NCI-H2171 (cell line): Measurements from ENCODE around the gene TOP3B.
A peak's percentile ranks its signal among the peaks of the same experiment; 100 is the strongest.

Experiments used
- DNase-seq: peaks from one replicate; lab custom pipeline; 2025; lab: John Stamatoyannopoulos, UW

The TOP3B gene, protein sequence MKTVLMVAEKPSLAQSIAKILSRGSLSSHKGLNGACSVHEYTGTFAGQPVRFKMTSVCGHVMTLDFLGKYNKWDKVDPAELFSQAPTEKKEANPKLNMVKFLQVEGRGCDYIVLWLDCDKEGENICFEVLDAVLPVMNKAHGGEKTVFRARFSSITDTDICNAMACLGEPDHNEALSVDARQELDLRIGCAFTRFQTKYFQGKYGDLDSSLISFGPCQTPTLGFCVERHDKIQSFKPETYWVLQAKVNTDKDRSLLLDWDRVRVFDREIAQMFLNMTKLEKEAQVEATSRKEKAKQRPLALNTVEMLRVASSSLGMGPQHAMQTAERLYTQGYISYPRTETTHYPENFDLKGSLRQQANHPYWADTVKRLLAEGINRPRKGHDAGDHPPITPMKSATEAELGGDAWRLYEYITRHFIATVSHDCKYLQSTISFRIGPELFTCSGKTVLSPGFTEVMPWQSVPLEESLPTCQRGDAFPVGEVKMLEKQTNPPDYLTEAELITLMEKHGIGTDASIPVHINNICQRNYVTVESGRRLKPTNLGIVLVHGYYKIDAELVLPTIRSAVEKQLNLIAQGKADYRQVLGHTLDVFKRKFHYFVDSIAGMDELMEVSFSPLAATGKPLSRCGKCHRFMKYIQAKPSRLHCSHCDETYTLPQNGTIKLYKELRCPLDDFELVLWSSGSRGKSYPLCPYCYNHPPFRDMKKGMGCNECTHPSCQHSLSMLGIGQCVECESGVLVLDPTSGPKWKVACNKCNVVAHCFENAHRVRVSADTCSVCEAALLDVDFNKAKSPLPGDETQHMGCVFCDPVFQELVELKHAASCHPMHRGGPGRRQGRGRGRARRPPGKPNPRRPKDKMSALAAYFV

DNA sequence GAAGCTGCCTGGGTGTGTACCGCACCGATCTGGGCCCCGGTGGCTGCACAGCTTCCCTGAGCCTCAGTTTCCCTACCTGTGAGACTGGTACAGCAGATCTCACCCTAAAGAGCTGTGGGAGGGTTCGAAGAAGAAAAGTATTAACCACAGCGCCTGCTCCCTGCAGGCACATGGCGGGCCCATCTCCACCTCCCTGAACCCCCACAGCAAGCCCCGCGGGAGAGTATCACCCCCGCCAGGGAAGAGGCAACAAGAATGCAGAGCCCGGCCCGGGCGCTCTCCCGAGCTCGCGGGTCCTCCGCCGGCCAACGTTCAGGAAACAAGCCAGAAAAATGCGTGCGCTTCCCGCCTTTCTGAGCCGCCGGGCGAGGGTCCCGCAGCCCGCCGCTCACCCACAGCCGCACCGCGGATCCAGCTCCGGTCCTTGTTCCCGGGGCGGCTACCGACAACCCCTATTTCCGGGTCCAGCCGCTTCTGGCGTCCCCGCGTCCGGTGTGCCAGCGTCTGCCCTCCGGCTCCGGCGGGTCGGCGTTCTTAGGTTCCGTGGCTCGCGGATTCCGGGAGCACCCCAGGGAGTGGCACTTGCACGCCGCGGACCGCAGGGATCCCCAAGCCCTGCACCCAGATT is at the start of gene TOP3B:
Gene TOP3B, minus strand, starts transcription at position 450 of the 628 bp plus-strand sequence. CDS start 7,078 bp downstream, outside the sequence.
- peak; percentile 88 for DNase-seq

DNA sequence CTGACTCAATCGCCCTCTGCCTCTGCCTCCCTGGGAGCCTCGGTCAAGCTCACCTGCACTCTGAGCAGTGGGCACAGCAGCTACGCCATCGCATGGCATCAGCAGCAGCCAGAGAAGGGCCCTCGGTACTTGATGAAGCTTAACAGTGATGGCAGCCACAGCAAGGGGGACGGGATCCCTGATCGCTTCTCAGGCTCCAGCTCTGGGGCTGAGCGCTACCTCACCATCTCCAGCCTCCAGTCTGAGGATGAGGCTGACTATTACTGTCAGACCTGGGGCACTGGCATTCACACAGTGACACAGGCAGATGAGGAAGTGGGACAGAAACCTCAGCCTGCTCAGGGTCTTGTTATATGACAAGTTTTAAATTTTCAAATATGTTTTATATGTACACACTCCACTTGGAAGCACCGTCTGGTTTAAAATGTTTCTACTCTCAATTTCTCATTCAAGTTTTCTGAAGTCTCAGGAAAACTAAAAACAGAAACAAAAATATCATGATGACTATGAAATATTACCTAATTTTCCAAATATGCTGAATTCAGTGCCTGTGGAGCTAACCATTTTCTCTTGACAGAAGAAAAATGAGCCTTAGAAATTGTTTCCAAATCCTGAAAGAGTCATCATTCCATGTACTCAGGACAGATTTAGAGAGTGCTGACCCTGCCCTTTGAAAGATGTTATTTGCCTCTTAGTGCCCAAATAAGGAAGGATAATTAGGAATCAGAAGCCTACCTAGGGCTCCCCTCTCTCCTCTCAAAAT is 48.8 kb upstream of the TOP3B start:
- DNase-seq = no peak

DNA sequence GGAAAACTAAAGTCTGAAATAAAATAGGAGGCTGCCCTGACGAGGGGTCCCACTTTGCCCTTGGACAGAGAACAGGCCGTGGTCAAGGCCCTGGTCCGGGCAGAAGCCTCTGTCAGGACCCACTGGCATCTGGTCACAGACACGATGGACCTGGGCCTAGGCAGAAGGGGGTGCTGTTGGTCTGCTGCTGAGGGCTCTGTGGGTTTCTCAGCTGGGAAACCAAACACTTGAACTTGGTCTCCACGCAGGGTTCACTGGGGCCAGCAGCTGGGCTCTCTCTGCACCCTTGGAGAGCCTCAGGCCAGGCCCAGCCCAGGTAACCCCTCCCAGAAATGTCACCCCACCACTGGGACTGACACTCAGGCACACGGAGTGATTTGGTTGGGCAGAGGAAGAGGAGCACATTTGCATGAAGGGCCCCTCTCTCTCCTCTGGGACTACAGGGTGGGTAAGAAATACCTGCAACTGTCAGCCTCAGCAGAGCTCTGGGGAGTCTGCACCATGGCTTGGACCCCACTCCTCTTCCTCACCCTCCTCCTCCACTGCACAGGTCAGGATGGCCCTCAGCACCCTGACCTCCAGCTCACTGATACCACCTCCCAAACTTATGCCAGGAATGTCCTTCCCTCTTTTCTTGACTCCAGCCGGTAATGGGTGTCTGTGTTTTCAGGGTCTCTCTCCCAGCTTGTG is 48.1 kb upstream of the TOP3B start:
- DNase-seq = no peak

DNA sequence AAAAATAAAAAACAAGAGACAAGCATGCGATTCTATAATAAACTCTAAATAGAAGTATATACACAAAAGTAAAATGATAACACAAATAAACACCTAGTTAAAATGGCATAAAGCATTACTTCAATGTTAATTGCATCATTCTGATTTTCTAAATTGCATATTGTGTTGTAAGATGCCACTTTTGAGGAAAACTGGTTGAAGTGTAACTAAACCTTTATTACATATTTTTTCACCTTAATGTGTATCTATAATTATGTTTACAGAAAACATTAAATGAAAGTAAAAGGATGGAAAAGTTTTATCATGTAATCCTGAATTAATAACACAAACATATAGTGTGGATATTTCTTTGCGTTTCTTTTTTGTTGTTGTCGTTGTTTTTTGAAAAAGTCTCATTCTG is 45.4 kb upstream of the TOP3B start:
- DNase-seq = no peak

DNA sequence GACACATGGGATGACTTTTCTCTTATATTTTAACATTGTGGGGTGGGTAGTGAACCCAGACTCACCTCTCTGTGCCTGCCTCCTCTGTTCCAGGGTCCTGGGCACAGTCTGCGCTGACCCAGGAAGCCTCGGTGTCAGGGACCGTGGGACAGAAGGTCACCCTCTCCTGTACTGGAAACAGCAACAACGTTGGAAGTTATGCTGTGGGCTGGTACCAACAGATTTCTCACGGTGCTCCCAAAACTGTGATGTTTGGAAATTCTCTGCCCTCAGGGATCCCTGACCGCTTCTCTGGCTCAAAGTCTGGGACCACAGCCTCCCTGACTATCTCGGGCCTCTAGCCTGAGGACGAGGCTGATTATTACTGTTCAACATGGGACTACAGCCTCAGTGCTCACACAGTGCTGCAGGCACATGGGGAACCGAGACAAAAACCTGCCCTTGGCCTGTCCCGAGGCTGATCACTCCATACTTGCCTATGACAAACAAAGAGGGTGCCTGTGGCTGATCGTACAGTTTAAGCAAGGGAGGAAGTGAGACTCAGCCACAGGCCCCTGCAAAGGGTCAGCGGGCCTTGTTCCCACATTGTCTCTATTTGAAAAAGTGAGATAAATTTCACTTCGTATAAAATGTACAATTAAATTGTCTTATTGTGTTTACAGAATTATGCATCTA is 43.7 kb upstream of the TOP3B start:
- DNase-seq = no peak

DNA sequence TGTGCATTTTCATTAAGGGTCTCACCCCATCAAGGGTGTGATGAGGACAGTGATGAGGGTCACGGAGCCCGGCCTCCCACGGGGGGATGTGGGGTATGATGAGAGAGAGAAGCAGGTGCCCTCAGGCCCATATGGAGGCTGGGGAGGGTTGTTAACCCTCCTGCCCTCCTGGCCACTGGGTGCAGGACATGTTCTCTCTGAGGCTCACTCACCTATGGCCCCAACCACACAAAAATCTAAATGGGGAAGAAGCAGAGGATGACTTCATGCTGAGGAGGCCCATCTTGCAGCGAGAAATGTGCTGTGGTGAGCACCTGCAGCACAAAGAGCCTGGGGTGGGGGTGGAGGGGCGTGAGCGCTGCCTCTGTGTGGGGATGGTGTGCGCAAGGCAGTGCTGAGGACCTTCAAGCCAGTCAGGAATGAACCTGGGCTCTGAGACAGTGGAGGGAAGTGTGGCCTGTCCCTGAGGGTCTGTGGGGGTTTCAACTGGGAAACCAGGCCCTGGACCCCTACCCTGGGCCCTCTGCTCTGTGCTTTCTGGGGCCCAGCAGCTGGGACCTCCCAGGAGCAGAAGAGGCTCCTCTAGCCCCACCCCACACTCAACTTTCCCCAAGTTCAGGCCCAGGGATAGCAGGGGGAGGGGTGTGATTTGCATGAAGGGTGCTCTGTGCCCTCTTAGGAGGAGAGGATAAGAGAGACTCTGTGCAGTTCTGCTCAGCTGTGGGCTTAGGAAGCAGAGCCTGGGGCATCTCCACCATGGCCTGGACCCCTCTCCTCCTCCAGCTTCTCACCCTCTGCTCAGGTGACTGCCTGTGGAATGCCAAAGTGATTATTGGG is 43.0 kb upstream of the TOP3B start:
- no peak for DNase-seq

DNA sequence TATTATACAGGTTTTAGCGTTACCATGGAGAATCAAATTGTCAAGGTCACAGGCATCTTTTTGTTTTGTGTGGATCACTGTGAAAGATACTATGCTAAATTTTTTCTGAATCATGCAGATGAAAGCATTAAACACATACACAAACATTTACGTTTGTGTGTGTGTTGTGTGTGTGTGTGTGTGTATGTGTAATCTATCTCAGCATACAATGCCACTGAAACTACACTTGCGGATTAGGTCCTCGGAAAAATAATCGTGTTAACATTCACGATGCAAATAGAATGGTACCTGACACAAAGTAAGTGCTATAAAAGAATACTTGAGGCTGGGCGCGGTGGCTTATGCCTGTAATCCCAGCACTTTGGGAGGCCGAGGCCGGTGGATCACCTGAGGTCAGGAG is 41.9 kb upstream of the TOP3B start:
- DNase-seq = no peak

DNA sequence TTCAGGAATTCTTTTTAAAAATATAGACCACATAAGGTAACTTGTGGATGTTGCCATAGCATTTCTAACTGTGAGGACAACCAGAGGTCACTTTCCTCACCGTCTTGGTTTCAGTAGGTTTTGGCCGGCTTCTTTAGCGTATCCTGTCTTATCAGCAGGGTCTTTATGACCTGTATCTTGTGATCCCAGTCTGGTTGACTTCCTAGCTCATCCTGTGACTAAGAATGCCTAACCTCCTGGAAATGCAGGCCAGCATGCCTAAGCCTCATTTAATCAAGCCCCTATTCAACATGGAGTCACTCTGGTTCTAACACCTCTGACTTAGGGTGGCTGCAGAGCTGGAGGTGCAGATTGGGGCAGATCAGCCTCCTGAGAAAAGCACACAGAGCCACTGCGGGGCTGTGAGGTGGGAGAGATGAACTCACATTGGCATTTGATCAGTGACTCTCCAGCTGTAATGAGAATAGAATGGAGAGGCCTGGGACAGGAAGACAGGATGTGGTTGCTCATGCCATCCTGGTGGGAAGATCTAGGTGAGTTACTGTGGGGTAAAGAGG is 41.1 kb upstream of the TOP3B start:
- no peak for DNase-seq

DNA sequence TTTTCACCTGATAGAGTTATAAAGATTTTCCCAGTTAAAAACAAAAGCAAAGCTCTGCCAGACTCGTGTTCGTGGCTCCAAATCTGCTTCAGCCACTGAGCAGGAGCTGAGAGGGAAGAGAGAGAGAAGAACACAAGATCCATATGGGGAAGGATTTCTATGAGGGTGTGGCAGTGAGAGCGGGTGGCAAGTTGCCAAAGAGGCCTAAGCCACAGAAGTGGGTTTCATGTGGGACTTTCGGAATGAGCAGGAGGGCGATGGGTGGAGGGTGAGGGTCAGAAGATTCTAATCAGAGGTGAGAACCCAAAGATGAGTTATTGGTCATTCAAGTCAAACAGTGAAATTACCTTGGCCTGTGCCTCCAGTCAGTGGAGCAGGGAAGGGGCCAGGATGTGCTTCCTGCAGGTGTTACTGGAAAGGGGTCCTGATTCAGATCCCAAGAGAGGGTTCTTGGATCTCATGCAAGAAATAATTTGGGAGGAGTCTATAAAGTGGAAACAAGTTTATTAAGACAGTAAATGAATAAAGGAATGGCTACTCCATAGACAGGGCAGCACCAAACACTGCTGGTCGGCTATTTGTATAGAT is 40.5 kb upstream of the TOP3B start:
- no peak for DNase-seq

DNA sequence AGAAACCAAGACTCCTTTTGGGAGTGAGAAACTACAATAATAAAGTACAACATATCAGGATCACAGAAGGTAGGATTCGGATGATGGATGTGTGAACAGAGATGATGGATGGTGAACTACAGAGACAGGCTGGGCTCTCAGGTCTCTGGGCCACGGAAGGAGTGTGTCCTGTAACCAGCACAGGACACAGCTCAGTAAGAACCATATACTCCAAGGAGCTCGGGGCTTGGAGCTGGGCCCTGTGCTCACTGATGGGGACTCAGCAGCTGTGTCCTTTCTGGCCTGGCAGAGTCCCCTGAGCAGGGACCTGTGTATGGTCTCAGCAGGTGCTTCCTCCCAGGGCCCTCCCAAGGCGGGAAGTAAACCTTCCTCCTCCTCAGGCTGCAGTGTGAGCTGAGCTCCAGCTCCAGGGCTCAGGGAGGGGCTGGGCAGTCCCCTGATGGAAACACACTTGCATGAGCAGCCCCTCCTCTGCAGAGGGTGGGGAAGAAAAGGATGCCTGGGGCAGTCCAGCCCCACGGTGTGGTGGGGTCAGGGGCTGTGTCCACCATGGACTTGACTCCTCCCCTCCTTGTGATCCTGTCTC is 39.8 kb upstream of the TOP3B start:
- no peak for DNase-seq

DNA sequence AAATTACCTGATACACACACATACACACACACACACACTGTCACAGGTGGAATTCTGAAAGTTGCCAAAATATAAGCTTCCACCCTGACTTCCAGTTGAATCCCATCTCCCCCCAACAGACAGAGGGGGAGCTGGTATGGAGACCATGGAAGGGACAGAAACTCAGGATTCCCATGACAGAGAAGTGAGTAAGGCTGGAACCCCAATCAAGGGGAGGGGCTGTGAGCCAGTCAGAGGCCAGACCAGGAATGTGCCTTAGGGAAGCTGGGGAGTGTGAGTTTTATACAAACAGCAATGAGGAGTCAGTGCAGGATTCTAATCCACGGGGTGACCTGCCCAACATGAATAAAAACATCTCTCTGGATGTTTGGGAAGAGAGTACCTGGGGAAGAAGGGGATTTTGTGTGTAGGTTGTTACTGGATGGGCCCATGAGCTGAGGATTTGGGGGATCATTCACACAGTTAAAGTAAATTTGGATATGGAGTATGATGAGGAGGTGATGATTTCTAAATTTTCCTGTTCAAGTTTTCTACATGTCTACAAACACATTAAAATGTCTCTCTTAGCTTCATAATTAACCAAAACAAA is 38.7 kb upstream of the TOP3B start:
- DNase-seq = no peak

DNA sequence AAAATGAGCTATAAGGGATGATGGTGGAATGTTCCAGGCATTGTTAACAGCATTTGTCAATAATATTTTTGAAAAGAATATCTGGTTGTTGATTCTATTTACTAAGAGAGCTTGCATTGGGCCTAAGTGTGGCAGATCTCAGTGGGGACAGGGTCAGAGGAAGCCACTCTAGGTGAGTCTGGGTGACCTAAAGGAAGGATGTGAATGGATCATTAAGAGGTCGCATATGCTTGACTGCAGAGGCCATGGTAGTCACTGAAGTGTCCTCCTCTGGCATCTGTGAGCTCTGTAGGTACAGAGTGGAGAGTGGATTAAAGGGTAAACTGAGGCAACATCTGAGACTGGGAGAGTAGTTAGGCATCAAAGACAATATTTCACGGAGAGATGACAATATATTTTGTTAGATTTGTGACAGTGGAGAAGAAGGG is 37.9 kb upstream of the TOP3B start:
- no peak for DNase-seq

DNA sequence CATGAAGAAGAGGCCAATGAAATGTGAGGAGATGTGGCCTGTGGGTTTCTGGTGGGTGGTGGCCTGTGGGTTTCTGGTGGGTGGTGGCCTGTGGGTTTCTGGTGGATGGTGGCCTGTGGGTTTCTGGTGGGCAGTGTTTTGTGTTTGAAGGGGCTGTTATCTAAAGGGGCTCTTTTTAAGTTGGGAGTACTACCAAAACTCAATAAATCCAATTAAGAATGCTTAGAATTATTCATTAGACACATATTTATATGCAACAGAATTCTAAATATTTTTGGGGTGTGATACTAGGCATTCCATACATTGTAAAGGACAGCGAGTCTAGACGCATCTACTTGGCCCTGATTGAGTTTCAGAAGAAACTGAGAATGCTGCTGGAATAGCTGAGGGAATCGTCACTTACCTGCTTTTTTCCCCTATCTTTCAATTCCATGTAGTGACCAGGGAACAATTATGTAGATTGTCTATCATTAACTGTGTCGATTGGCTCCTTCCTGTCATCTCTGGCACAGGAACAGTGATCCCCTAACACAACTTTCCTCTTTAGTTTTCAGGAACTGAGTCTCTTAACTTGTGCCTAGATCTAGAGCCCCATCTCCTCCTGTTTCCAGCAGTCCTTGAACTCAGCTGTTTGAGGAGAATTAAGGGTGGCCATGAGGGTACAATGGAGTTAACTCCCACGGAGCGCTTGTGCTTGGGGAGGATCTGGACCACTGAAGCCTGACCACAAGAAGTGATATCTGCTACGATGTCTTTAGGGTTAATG is 37.3 kb upstream of the TOP3B start:
- no peak for DNase-seq

DNA sequence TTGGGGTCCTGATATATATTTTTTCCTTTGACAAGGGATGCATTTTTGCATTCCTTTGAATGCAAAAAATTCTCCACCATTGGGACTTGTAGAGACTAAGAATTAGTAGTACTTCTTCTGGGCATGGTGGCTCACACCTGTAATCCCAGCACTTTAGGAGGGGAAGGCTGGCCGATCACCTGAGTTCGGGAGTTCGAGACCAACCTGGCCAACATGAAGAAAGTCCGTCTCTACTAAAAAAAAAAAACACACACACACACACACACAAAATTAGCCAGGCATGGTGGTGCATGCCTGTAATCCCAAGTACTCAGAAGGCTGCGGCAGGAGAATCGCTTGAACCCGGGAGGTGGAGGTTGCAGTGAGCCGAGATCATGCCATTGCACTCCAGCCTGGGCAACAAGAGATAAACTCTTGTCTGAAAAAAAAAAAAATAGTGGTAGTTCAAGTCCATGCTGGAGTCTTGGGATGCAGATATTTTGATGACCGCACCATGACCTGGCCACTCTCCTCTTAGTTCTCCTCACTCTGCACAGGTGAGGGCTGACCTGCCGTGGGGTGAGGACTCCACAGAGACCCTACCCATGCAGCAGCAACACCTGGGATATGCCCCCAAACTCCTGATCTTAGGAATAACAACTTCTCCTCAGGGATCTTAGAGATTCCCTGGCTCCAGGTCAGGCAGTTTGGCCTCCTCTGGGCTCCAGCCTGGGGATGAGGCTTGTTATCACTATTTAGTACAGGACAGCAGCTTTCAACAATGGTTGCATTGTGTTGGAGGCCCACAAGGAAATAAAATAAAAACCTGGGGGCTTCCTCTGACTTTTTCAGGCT is 36.5 kb upstream of the TOP3B start:
- DNase-seq = no peak

DNA sequence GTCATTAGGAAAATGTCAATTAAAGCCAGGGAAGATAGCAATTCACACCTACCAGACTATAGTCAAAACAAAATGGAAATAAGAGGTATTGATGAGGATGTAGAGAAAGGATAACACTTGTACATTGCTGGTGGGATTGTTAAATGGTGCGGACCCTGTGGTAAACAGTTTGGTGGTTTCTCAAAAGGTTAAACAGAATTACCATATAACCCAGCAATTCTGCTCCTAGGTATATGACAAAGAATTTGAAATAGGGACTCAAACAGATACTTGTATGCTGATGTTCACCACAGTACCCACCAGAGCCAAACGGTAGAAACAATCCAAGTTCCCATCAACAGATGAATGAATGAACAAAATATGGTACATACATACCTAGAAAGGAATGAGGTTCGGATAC is 33.0 kb upstream of the TOP3B start:
- DNase-seq = no peak

DNA sequence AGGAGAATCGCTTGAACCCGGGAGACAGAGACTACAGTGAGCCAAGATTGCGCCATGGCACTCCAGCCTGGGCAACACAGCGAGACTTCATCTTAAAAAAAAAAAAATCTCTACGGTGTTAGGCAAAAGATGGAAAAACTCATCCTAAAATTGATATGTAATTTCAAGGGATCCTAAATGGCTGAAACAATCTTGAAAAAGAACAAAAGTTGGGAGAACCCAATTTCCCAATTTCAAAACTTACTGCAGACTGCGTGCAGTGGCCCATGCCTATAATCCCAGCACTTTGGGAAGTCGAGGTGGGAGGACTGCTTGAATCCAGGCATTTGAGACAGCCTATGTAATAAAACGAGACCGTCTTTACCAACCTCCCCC is 31.7 kb upstream of the TOP3B start:
- no peak for DNase-seq
